ENCODE measurements around the gene ABLIM1.

GRCh38 chr10:114513381-114513792 lies 144.7 kb downstream of the ABLIM1 start:
- TF ChIP-seq CTCF (IDR thresholded peaks at IDR 0.05) = no peak
- TF ChIP-seq POLR2AphosphoS5 (IDR thresholded peaks at IDR 0.05) = no peak
- no peak for TF ChIP-seq EP300 (IDR thresholded peaks at IDR 0.05; ENCODE audit: low read depth)
- no peak for TF ChIP-seq POLR2A (IDR thresholded peaks at IDR 0.05)

Data from transverse colon (tissue), 4 donors.